GM18867 (cell line): ENCODE measurements around the gene RPL10A.
"Not testable (repeated sequence)": the region's sequence is repeated elsewhere in the genome, so short reads cannot be mapped to it uniquely, and the experiment has no call there.

Source experiments
- ATAC-seq: cut with Tn5 transposase; IDR thresholded peaks from one replicate; pipeline ENCODE4 v1.9.1; 2021; ENCODE audit warnings: mild to moderate bottlenecking, moderate library complexity; ENCODE audit not compliant: unreplicated experiment

RPL10A gene

GRCh38 chr6:35506536-35506935 lies 38.3 kb downstream of the RPL10A start:
- ATAC-seq, result no peak

GRCh38 chr6:35507221-35507620 lies 39.0 kb downstream of the RPL10A start:
- ATAC-seq, result no peak

GRCh38 chr6:35508027-35508426 lies 39.8 kb downstream of the RPL10A start:
- no peak for ATAC-seq

- no peak for ATAC-seq
Observed at GRCh38 chr6:35508542-35508941, 40.3 kb downstream of the RPL10A start.

DNA sequence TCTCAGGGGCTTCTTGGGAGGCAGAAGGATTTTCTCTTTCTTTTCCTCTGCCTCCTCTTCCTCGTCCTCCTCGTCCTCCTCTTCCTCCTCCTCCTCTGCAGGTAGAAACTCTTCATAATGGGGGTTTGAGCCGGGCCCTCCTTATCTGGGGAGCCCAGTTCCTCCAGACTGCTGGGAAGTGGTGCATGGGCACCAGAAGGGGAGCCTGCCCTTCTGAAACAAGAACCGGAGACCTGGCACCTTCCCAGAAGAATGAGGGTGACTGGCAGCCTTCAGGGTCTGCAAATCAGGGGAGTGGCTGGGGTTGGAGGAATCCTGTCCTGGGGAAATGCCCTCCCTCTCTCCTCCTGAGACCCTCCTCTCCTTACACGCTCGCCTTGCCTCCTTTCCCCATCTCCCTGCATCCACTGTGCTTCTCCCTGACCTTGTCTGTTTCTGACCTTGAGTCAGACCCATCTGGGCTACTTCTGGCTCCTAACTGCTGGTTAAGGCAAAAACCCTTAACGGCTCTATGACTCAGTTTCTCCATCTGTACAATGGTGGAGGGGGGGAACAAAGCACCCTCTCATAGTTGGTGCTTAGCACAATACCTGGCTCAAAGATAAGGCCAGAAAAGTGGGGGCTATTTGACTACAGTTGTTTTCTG lies 42.8 kb downstream of the RPL10A start:
- ATAC-seq, result no peak

DNA sequence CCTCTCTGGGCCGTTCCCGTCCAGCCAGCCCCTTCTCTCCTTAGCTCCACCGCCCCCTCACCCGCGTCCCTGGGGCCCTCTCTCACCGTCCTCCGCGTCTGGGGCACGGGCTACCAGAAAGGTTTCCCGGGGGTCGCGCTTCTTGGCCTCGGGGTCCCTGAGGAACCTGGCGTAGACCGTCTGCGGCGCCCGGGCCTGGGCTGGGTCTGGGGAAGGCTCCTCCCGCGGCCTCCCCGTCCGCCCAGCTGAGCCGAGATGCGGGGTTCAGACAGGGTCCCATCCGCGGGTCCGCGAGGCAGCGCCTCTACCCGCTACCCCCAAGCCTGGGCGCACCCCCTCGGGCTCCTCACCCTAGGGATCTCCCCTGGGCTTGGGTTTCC lies 43.4 kb downstream of the RPL10A start:
- ATAC-seq, result no peak

- ATAC-seq, result no peak
Observed at GRCh38 chr6:35512006-35512405, 43.8 kb downstream of the RPL10A start.

DNA sequence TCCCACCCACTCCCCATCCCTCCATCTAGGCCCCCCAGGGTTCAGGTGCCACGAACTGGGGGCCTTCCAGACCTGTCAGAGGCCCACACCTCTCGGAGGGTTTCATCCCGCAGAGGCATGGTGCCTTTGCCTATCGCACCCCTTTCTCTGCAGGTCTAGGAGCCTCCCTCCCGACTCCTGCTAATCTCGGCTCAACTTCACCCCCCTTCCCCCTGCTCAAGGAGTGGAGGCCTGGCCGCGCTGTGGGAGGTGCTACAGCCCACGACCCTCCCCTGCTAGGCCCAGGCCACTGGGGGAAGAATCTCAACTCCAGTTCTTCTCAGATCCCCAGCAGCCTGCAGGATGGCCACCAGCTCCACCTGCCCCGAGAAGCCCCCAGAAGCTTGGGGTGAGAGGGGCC lies 44.5 kb downstream of the RPL10A start, which contains the start of gene TULP1:
Gene TULP1 (minus strand): TSS at position 157 of the 400 bp plus-strand sequence. CDS start 38 bp downstream, at position 119.
- no peak for ATAC-seq

- no peak for ATAC-seq
Observed at GRCh38 chr6:35514587-35514986, 46.4 kb downstream of the RPL10A start.

GRCh38 chr6:35515939-35516338 lies 47.7 kb downstream of the RPL10A start:
- ATAC-seq, result not testable (repeated sequence)

- no peak for ATAC-seq
Observed at GRCh38 chr6:35516712-35517111, 48.5 kb downstream of the RPL10A start.

GRCh38 chr6:35517978-35518377 lies 49.8 kb downstream of the RPL10A start:
- not testable (repeated sequence) for ATAC-seq

- no peak for ATAC-seq
Observed at GRCh38 chr6:35518566-35519312, 50.5 kb downstream of the RPL10A start.

GRCh38 chr6:35519313-35520015 lies 51.3 kb downstream of the RPL10A start:
- ATAC-seq, result no peak
